Osteocyte (in vitro differentiated cells): ENCODE measurements around the gene BIN1. TPM values are rescaled to one million over a fixed set of nuclear protein-coding genes. Genes with fewer than 3 reads are reported as not detected.
"Not testable (repeated sequence)": the region's sequence is repeated elsewhere in the genome, so short reads cannot be mapped to it uniquely, and the experiment has no call there.

ENCODE experiments used
- DNase-seq: peaks from one replicate; pipeline ENCODE4 v3.0.0; 2021; ENCODE audit warnings: mixed read lengths; ENCODE audit not compliant: unreplicated experiment; ENCODE audit errors: extremely low spot score
- H3K27ac Mint-ChIP-seq: one replicate; pipeline ENCODE4 v1.8.0; 2021; ENCODE audit warnings: mild to moderate bottlenecking, mixed read lengths; ENCODE audit not compliant: unreplicated experiment
- H3K27me3 Mint-ChIP-seq: one replicate; pipeline ENCODE4 v1.8.0; 2021; ENCODE audit warnings: mixed read lengths; ENCODE audit not compliant: unreplicated experiment
- H3K36me3 Mint-ChIP-seq: one replicate; pipeline ENCODE4 v1.8.0; 2021; ENCODE audit warnings: mixed read lengths; ENCODE audit not compliant: unreplicated experiment
- H3K4me1 Mint-ChIP-seq: one replicate; pipeline ENCODE4 v1.8.0; 2021; ENCODE audit warnings: mixed read lengths; ENCODE audit not compliant: unreplicated experiment
- H3K4me3 Mint-ChIP-seq: one replicate; pipeline ENCODE4 v1.8.0; 2021; ENCODE audit warnings: mild to moderate bottlenecking, moderate library complexity, mixed read lengths; ENCODE audit not compliant: unreplicated experiment
- H3K9me3 Mint-ChIP-seq: one replicate; pipeline ENCODE4 v1.8.0; 2021; ENCODE audit warnings: mixed read lengths; ENCODE audit not compliant: unreplicated experiment
- total RNA-seq: library from RNA; stranded (reverse); gene quantifications from 2 replicates; pipeline ENCODE4 v1.2.1, GENCODE V29; 2021
- TF ChIP-seq, protein P1 (sequence below): fragments of 200-600 bp; sonication (generic); IDR thresholded peaks from 2 replicates; pipeline ENCODE4 v1.5.0; 2021; ENCODE audit warnings: antibody characterized with exemption, mild to moderate bottlenecking, moderate library complexity

The BIN1 gene
- total RNA-seq, 1 donor from 2014 or later = 101 TPM

DNA sequence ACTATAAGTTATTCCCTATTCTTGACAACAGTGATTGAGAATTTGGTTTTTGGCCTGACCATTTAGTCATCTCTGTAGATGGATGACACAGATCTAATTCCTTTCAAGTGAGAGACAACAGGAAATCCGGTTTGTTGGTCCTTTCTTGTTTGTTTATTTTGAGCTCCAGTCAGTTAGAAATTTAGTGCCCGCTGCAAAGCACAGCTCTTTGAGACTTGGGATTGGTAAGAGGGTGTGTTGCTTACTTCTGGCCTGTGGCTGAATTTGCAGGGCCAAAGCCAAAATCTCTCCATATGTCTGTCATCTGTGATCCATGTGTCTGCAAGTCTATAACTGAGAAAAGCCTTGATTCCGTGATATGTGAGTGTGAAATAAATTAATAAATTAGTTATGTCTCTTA, 74.3 kb downstream of the BIN1 start:
- Mint-ChIP-seq H3K4me3 (no peak overlapping the region), H3K27me3 (peaks cover 19% of the 10 kb centered on the region), H3K36me3 (no peaks in the 10 kb centered on the region), H3K4me1 (no peaks in the 10 kb centered on the region), H3K9me3 (no peaks in the 10 kb centered on the region), H3K27ac (no peak overlapping the region)
- no peak for DNase-seq
- TF ChIP-seq, protein P1, sequence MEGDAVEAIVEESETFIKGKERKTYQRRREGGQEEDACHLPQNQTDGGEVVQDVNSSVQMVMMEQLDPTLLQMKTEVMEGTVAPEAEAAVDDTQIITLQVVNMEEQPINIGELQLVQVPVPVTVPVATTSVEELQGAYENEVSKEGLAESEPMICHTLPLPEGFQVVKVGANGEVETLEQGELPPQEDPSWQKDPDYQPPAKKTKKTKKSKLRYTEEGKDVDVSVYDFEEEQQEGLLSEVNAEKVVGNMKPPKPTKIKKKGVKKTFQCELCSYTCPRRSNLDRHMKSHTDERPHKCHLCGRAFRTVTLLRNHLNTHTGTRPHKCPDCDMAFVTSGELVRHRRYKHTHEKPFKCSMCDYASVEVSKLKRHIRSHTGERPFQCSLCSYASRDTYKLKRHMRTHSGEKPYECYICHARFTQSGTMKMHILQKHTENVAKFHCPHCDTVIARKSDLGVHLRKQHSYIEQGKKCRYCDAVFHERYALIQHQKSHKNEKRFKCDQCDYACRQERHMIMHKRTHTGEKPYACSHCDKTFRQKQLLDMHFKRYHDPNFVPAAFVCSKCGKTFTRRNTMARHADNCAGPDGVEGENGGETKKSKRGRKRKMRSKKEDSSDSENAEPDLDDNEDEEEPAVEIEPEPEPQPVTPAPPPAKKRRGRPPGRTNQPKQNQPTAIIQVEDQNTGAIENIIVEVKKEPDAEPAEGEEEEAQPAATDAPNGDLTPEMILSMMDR = no peak

- Mint-ChIP-seq H3K27me3 (peaks cover 19% of the 10 kb centered on the region), H3K4me1 (peaks cover 16% of the 10 kb centered on the region), H3K36me3 (no peaks in the 10 kb centered on the region), H3K27ac (no peak overlapping the region), H3K4me3 (no peak overlapping the region), H3K9me3 (no peaks in the 10 kb centered on the region)
- no peak for DNase-seq
- TF ChIP-seq, protein P1 = no peak
Measured at GRCh38 chr2:127029350-127030051, 77.5 kb downstream of the BIN1 start.

- not testable (repeated sequence) for H3K36me3 Mint-ChIP-seq, H3K4me3 Mint-ChIP-seq, DNase-seq, H3K9me3 Mint-ChIP-seq, H3K27ac Mint-ChIP-seq
- peaks cover 19% of the 10 kb centered on the region for H3K27me3 Mint-ChIP-seq
- peaks cover 17% of the 10 kb centered on the region for H3K4me1 Mint-ChIP-seq
Measured at GRCh38 chr2:127028745-127029144, 78.2 kb downstream of the BIN1 start.

- Mint-ChIP-seq H3K4me1 (peaks cover 17% of the 10 kb centered on the region), H3K36me3 (no peaks in the 10 kb centered on the region), H3K27me3 (peaks cover 19% of the 10 kb centered on the region), H3K9me3 (no peaks in the 10 kb centered on the region), H3K27ac (no peak overlapping the region), H3K4me3 (no peak overlapping the region)
- TF ChIP-seq, protein P1 = peak; percentile 17
- no peak for DNase-seq
Measured at GRCh38 chr2:127027715-127028114, 79.2 kb downstream of the BIN1 start.

DNA sequence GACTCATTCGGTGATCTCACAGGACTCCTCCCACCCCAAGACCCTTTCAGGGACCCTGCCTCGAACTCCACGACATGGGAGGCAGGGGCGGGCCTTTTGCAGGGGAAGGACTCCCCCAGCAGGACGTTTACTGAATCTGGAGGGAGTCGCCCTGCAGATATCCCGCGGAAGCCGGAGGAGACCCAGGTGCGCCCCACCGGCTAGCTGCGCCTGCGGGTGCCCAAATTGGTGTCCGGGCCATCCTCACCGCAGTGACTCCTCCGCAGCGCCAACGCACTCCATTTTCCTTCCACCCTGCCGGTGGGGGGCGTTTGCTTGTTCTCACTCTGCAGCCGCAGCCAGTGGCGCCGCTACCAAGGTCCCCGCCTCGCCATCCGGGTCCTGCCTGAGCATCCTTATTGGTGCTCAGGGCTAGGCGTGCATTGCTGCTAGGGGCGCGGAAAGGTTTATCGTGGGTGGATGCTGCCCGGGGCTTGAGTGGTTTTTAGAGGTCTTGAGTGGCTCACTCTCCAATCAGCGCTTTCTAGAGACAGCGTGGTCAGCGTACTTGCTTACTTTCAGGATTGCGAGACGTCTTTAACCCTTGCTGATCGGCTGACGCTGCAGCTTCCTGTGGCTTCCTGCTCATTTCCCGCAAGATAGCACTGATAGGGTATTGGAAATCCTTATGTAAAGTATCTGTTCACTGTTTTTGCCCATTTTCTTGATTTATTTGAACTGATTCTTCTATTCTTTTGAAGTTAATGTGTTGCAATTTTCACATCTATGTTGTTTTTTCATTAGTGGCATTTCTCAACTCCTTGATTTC, 81.4 kb downstream of the BIN1 start:
- Mint-ChIP-seq H3K9me3 (no peaks in the 10 kb centered on the region), H3K27me3 (peaks cover 20% of the 10 kb centered on the region), H3K4me1 (peaks cover 17% of the 10 kb centered on the region), H3K36me3 (no peaks in the 10 kb centered on the region), H3K4me3 (peak overlapping the region; percentile 81), H3K27ac (no peak overlapping the region)
- DNase-seq = peak; percentile 88
- TF ChIP-seq, protein P1 = peak; percentile 54
